Osteocyte (in vitro differentiated cells): ENCODE results near the gene RPL39L. TPM values are rescaled to one million over a fixed set of nuclear protein-coding genes. Genes with fewer than 3 reads are reported as not detected.

Source experiments
- DNase-seq: peaks from one replicate; pipeline ENCODE4 v3.0.0; 2021; ENCODE audit warnings: mixed read lengths; ENCODE audit not compliant: unreplicated experiment; ENCODE audit errors: extremely low spot score
- H3K27ac Mint-ChIP-seq: one replicate; pipeline ENCODE4 v1.8.0; 2021; ENCODE audit warnings: mild to moderate bottlenecking, mixed read lengths; ENCODE audit not compliant: unreplicated experiment
- H3K27me3 Mint-ChIP-seq: one replicate; pipeline ENCODE4 v1.8.0; 2021; ENCODE audit warnings: mixed read lengths; ENCODE audit not compliant: unreplicated experiment
- H3K36me3 Mint-ChIP-seq: one replicate; pipeline ENCODE4 v1.8.0; 2021; ENCODE audit warnings: mixed read lengths; ENCODE audit not compliant: unreplicated experiment
- H3K4me1 Mint-ChIP-seq: one replicate; pipeline ENCODE4 v1.8.0; 2021; ENCODE audit warnings: mixed read lengths; ENCODE audit not compliant: unreplicated experiment
- H3K4me3 Mint-ChIP-seq: one replicate; pipeline ENCODE4 v1.8.0; 2021; ENCODE audit warnings: mild to moderate bottlenecking, moderate library complexity, mixed read lengths; ENCODE audit not compliant: unreplicated experiment
- H3K9me3 Mint-ChIP-seq: one replicate; pipeline ENCODE4 v1.8.0; 2021; ENCODE audit warnings: mixed read lengths; ENCODE audit not compliant: unreplicated experiment
- total RNA-seq: library from RNA; stranded (reverse); gene quantifications from 2 replicates; pipeline ENCODE4 v1.2.1, GENCODE V29; 2021
- TF ChIP-seq, protein P1 (sequence below): fragments of 200-600 bp; sonication (generic); IDR thresholded peaks from 2 replicates; pipeline ENCODE4 v1.5.0; 2021; ENCODE audit warnings: antibody characterized with exemption, mild to moderate bottlenecking, moderate library complexity

The RPL39L gene
- total RNA-seq, 1 donor from 2014 or later = 19.5 TPM

DNA sequence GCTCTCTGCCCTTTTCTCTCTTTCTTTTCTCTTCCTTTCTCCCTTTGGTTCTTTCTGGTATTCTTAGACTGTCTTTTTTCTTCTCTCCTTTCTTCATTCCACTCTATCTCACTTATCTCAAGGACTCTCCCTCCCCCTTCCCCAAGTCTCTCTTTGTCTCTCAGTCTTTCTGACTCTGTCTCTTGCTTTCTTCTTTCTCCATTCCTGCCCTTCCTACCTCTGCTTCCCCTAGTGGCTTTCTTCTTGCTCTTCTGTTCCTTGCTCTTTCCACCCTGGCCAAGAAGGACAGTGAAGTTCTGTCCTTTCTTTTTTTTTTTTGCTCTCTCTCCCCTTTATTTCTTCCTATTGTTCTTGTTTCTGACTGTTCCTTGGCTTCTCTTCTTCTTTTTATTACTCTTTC lies 22.3 kb upstream of the RPL39L start:
- H3K36me3 Mint-ChIP-seq = no peaks in the 10 kb centered on the region
- DNase-seq = no peak
- peaks cover 7% of the 10 kb centered on the region for H3K9me3 Mint-ChIP-seq
- TF ChIP-seq, protein P1, sequence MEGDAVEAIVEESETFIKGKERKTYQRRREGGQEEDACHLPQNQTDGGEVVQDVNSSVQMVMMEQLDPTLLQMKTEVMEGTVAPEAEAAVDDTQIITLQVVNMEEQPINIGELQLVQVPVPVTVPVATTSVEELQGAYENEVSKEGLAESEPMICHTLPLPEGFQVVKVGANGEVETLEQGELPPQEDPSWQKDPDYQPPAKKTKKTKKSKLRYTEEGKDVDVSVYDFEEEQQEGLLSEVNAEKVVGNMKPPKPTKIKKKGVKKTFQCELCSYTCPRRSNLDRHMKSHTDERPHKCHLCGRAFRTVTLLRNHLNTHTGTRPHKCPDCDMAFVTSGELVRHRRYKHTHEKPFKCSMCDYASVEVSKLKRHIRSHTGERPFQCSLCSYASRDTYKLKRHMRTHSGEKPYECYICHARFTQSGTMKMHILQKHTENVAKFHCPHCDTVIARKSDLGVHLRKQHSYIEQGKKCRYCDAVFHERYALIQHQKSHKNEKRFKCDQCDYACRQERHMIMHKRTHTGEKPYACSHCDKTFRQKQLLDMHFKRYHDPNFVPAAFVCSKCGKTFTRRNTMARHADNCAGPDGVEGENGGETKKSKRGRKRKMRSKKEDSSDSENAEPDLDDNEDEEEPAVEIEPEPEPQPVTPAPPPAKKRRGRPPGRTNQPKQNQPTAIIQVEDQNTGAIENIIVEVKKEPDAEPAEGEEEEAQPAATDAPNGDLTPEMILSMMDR = no peak
- H3K27me3 Mint-ChIP-seq = peaks cover 50% of the 10 kb centered on the region
- H3K4me1 Mint-ChIP-seq = peaks cover 4% of the 10 kb centered on the region
- H3K27ac Mint-ChIP-seq = no peak overlapping the region
- H3K4me3 Mint-ChIP-seq = no peak overlapping the region

DNA sequence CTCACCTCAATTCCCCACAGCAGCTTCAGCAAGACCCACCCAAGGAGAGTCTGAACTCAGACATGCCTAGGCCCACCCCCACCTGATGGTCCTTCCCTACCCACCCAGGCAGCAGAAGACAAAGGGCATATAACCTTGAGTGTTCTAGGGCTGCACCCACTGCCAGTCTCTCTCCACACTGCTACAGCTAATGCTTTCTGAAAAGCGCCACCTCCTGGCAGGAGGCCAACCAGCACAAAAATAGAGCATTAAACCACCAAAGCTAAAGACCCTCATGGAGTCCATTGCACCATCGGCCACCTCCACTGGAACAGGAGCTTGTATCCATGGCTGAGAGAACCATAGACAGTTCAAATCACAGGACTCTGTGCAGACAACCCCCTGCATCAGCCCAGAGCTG lies 11.3 kb upstream of the RPL39L start:
- Mint-ChIP-seq H3K9me3 (peaks cover 16% of the 10 kb centered on the region), H3K27ac (no peak overlapping the region)

DNA sequence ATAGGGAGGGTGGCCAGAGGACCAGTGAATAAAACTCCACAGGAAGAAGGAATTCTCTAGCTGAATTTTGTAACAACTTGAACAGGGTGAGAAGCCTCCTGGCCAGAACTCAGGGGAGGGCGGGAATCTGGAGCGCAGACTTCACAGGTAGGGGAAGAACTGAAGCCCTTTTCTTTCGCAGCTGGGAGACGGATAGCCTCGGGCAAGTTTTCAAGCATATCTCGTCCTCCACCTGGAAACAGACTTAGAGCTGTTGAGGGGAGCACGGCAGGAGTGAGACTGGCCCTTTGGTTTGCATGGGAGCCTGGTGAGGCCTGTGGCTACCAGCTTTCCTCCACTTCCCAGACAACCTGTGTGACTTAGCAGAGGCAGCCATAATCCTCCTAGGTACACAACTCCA lies 10.9 kb upstream of the RPL39L start:
- peaks cover 14% of the 10 kb centered on the region for H3K9me3 Mint-ChIP-seq
- H3K36me3 Mint-ChIP-seq = no peaks in the 10 kb centered on the region
- H3K4me1 Mint-ChIP-seq = no peaks in the 10 kb centered on the region
- H3K4me3 Mint-ChIP-seq = no peak overlapping the region
- no peak overlapping the region for H3K27ac Mint-ChIP-seq
- no peak for DNase-seq
- TF ChIP-seq, protein P1 = no peak
- peaks cover 55% of the 10 kb centered on the region for H3K27me3 Mint-ChIP-seq

More for the DNA sequence above, 11.3 kb upstream of the RPL39L start:
- H3K27me3 Mint-ChIP-seq = peaks cover 58% of the 10 kb centered on the region
- H3K36me3 Mint-ChIP-seq = no peaks in the 10 kb centered on the region
- no peak overlapping the region for H3K4me3 Mint-ChIP-seq
- H3K4me1 Mint-ChIP-seq = no peaks in the 10 kb centered on the region
- no peak for DNase-seq
- TF ChIP-seq, protein P1 = peak; percentile 40

DNA sequence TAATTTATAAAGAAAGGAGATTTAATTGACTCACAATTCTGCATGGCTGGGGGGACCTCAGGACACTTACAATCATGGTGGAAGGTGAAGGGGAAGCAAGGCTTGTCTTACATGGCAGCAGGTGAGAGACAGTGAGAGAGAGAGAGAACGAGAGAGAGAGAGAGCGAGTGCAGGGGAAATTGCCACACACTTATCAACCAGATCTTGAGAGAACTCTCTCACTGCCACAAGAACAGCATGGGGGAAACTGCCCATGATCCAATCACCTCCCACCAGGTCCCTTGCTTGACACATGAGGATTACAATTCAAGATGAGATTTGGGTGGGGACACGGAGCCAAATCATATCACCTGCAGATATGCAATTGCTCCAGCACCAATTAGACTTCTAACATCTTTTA lies 7.1 kb upstream of the RPL39L start:
- TF ChIP-seq, protein P1 = no peak
- no peak for DNase-seq
- H3K4me1 Mint-ChIP-seq = no peaks in the 10 kb centered on the region
- H3K36me3 Mint-ChIP-seq = no peaks in the 10 kb centered on the region
- H3K9me3 Mint-ChIP-seq = peaks cover 4% of the 10 kb centered on the region
- H3K4me3 Mint-ChIP-seq = no peak overlapping the region
- H3K27me3 Mint-ChIP-seq = peaks cover 40% of the 10 kb centered on the region
- H3K27ac Mint-ChIP-seq = no peak overlapping the region

DNA sequence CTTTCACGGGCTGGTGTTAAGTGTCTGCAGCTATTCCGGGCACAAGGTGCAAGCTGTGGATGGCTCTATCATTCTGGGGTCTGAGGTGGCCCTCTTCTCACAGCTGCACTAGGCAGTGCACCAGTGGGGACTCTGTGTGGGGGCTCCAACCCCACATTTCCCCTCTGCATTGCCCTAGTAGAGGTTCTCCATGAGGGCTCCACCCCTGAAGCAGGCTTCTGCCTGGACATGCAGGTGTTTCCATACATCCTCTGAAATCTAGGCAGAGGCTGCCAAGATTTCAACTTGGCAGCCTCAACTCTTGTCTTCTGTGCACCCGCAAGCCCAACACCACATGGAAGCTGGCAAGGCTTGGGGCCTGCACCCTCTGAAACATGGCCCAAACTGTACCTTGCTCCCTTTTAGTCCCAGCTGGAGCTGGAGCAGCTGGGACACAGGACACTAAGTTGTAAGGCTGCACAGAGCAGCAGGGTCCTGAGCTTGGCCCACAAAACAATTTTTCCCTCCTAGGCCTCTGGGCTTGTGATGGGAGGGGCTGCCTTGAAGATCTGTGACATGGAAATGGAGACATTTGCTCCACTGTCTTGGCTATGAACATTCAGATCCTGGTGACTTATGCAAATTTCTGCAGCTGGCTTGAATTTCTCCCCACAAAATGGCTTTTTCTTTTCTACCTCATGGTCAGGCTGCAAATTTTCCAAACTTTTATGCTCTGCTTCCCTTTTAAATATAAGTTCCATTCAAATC lies 6.0 kb upstream of the RPL39L start:
- DNase-seq = no peak
- TF ChIP-seq, protein P1 = no peak
- Mint-ChIP-seq H3K27ac (no peak overlapping the region), H3K36me3 (no peaks in the 10 kb centered on the region), H3K4me3 (no peak overlapping the region), H3K9me3 (peaks cover 4% of the 10 kb centered on the region), H3K4me1 (no peaks in the 10 kb centered on the region), H3K27me3 (peaks cover 34% of the 10 kb centered on the region)
